ENCODE measurements around the gene LILRA1.
"Not testable (repeated sequence)": the region's sequence is repeated elsewhere in the genome, so short reads cannot be mapped to it uniquely, and the experiment has no call there.

LILRA1 gene

GRCh38 chr19:54593445-54593844 is at the start of gene LILRA1:
Gene LILRA1, plus strand, starts transcription at chr19:54593632. Its CDS starts 613 bp downstream, at chr19:54594245.
- not testable (repeated sequence) for DNase-seq

GRCh38 chr19:54548806-54549205 is 44.6 kb upstream of the LILRA1 start:
- DNase-seq: no peak

GRCh38 chr19:54549224-54549623 is 44.2 kb upstream of the LILRA1 start:
- DNase-seq: no peak

DNA sequence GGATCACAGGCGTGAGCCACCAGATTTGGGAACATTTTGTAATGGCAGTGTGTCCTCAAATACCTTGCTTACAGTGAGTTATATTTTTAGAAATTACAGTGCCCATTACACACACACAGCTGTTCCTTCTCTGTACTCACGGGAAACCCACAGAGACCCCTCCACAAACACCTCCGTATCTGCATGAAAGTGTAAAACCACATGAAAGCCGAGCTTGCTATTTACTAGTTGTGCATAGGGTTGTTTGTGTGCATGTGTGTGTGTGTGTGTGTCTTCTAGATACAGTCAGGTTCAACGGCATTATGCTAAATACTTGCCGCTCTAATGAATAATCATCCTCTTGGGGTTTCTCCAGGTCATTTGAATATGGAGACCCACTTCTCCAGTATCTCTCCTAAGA is 42.1 kb upstream of the LILRA1 start:
- no peak for DNase-seq

DNA sequence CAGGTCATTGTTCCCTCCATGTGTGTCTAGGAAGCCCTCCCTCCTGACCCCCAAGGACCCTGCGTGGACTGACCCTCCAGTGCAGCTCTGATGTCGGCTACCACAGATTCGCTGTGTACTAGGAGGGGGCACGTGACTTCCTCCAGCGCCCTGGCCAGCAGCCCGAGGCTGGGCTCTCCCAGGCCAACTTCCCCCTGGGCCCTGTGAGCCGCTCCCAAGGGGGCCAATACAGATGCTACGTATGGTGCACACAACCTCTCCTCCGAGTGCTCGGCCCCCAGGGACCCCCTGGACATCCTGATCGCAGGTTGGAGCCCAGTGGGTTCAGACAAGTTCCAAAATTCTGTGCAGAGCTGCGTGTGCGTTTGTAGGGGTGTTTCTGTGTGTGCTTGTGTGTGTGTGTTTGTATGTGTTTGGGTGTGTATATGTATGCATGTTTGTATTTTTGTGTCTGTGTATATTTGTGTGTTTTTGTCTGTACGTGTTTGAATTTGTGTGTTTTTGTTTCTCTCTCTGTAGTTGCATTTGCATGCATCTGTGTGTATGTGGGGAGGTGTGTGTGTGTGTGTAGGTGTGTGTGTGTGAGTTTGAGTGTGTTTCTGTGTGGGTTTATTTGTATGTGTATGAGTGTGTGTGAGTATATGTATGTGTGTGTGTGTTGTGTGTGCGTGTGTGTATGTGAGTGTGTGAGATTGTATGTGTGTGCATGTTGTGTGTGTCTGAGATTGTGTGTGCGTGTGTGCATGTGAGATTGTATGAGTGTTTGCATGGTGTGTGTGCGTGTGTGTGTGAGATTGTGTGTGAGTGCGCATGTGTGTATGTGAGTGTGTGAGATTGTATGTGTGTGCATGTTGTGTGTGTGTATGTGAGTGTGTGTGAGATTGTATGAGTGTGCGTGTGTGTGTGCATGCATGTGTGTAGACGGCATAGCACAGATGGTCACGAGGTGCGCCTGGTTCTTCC is 41.2 kb upstream of the LILRA1 start:
- DNase-seq: no peak

DNA sequence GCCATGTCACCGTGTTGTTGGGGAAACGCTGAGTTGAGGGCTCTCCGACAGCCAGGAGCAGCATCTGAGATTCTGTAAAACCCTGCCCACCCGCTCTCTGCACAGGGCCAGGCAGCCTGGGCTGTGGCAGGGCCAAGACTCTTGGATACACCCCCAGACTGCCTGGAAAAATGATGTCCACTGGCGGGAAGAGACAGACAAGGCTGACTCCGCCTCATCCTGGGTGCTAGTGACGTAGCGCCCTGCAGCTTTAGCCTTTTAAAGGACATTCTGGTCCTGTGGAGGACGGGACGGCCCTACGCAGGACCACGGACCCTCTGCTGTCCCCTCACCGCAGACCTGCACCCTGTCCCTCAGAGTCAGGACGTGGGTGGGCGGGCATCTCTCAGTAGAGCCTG is 40.5 kb upstream of the LILRA1 start:
- DNase-seq: no peak

DNA sequence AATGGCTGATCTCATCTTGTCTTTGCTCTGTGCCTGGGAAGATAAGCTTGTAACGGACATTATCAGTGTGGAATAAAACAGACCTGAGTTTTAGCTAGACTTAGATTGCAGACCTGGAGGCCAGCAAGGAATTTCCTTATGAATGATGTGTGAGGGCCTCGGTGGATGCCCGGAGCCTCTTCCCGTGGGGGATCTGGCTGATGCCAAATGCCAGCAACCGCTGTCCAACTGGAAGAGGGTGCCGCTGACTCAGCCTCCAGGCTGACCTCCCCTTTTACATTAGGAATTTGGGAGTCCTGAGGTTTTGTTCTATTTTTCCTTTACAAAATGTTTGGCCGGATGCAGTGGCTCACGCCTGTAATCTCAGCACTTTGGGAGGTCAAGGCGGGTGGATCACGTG is 39.4 kb upstream of the LILRA1 start:
- DNase-seq: no peak

DNA sequence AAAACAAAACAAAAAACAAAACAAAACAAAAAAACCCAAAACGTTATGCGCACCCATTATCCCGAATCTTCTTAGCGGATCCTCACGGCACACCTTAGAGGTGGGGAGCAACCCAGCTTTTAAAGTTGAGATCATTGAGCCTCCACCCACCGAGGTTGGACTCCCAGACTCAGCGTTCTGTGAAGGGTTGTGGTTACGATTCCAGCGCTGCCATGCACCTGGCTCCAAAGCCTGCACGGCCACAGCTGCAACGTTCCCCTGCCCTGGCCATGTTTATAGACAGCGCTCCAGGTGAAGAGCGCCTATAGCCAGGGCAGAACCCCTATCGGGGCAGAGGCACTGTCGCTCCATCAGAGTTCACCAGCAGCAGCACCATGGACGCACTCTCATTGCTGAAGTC is 38.5 kb upstream of the LILRA1 start:
- no peak for DNase-seq

- no peak for DNase-seq
Measured at GRCh38 chr19:54556194-54556593, 37.2 kb upstream of the LILRA1 start.

GRCh38 chr19:54558339-54558738 is 35.1 kb upstream of the LILRA1 start:
- DNase-seq: no peak

DNA sequence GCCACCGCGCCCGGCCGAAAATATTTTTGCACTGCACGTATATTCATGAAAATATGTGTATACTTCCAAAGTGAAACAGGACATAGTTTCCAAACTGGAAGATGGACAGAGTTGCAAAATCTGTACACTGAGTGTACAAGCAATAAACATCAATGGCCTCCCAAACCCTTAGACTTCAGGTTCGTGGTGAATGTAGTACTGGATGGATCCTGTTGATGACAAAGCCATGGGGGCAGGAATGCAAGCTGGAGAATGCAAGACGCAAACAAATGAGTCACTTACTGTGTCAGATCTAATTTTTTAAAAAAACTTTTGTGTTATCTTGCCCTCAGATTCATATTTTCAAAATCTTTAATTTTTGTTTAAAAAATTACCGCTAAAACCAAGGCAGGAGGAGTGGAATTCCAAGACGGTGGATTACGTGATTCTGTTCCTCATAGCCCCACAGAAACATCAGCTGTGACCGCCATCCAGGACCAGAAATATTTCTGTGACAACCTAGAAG is 32.5 kb upstream of the LILRA1 start:
- DNase-seq: no peak

DNA sequence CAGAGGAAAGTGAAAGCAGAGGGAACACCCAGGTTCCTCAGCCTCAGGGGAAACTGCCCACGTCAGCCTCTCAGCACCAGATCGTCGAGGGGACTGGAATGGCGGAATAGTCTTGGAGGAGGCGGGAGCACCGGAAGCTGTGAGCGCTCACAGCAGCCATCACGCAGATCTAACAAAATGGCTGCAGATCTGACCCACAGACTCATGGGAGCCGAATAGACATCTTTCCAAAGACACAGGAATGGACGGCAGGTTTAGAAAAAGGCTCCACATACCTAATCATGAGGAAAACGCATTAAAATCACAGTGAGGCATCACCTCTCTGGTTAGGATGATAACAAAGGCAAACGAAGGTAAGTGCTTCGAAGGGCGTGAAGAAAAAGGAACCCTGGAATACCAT is 31.6 kb upstream of the LILRA1 start:
- peak; percentile 26 for DNase-seq

DNA sequence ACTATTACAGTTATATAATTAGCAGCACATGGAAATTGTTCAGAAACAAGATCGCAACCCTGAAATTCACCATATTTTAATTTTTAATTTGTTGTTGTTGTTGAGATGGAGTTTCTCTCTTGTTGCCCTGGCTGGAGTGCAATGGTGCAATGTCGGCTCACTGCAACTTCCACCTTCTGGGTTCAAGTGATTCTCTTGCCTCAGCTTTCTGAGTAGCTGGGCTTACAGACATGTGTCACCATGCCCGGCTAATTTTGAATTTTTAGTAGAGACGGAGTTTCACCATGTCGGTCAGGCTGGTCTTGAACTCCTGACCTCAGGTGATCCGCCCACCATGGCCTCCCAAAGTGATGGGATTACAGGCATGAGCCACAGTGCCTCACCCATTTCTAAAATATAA is 30.2 kb upstream of the LILRA1 start:
- not testable (repeated sequence) for DNase-seq

DNA sequence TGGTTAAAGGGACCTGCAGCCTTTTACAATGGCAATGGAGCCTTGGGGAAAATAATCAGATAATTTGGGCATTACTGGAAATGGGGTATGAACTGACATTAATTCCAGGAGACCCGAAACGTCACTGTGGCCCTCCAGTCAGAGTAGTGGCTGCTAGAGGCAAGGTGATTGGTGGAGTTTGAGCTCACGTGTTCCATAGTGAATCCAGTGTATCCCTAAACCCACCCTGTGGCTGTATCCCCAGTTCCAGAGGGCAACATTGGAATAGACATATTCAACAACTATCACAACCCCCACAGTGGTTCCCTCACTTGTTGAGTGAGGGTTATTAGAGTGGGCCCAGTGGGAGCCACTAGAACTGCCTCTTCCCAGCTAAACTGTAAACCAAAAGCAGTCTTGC is 23.1 kb upstream of the LILRA1 start:
- DNase-seq: no peak

DNA sequence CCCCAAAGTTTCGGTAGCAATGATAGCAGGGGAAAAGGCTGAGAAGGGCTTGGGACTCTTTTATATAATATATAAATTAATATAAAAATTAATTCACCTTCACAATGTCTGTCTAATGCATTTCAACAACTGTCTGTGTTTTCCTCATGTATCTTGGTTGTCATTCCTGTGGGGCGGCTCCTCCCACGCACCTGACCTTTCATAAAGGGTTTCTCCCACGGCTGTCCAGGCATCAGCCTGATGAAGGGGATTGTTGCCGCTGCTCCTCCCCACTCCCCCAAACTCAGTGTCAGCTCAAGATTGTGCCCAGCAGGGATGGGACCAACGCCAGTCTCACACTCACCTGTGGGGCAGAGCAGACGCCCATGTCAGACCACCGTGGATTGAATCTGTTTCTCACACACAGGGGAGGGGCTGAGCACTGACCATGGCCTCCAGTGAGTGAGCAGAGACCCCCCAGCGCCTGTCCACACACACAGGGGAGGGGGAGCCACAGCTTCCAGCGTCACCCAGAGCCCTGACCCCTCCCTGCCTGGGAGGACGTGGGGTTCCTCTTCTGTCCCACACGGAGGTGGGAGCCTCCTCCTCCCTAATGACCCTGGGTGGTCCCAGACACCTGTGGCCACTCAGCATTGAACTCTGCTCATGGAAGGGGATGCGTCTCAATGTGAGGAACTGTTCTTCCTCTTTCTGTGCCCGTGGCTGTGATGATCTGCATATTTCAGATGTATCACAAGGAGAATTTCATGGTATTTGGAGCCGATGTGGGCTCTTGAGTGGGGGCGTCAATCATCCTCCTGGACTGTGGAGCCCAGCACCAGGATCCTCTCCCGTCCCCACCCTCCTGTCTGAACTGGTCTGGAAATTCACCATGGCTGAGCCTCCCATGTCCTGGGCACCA is 21.5 kb upstream of the LILRA1 start:
- DNase-seq: not testable (repeated sequence)

- DNase-seq: no peak
Measured at GRCh38 chr19:54572696-54573311, 20.6 kb upstream of the LILRA1 start.

DNA sequence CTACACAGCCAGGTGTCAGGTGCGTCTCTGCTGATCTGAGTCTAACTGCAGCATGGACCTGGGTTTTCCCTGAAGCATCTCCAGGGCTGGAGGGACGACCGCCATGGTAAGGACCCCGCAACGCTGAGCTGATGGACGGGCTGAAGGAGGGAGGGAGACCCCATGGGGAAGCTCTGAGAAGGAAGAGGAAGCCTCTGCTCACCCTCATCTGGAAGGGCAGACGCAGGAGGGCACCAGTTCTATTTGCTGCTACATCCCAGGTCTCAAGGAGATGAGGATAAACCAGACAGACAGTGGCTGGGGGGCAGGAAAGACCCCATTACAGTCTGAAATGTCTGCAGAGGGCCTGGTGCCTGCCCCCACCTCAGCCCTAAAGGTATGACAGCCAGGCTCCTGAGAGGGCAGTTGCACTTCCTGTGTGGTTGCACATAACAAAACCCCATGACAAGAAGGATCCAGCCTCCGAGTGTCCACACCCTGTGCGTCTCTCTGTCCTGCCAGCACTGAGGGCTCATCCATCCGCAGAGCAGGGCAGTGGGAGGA is 20.0 kb upstream of the LILRA1 start, which contains the start of gene LILRA2:
Gene LILRA2, plus strand, starts transcription at position 461 of the 543 bp plus-strand sequence. CDS start 89 bp downstream, outside the sequence.
- DNase-seq: no peak

DNA sequence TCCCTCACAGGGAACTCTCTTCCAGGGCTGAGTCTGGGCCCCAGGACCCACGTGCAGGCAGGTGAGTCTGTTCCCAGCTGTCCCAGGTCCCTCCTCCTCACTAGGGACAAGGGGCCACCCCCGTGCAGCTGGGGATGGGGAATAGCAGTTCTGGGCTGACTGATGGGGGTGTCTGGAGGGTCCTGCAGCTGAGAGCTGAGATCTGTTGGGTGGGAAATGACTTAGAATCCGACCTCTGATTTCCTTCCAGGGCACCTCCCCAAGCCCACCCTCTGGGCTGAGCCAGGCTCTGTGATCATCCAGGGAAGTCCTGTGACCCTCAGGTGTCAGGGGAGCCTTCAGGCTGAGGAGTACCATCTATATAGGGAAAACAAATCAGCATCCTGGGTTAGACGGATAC is 19.4 kb upstream of the LILRA1 start:
- DNase-seq: no peak

GRCh38 chr19:54574527-54575056 is 18.8 kb upstream of the LILRA1 start:
- DNase-seq: no peak

DNA sequence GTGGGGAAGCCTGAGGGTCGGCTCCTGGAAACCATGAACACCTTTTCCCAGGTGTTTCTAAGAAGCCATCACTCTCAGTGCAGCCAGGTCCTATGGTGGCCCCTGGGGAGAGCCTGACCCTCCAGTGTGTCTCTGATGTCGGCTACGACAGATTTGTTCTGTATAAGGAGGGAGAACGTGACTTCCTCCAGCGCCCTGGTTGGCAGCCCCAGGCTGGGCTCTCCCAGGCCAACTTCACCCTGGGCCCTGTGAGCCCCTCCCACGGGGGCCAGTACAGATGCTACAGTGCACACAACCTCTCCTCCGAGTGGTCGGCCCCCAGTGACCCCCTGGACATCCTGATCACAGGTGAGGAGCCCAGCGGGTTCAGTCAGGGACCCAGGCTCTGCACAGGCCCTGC is 18.2 kb upstream of the LILRA1 start:
- not testable (repeated sequence) for DNase-seq

DNA sequence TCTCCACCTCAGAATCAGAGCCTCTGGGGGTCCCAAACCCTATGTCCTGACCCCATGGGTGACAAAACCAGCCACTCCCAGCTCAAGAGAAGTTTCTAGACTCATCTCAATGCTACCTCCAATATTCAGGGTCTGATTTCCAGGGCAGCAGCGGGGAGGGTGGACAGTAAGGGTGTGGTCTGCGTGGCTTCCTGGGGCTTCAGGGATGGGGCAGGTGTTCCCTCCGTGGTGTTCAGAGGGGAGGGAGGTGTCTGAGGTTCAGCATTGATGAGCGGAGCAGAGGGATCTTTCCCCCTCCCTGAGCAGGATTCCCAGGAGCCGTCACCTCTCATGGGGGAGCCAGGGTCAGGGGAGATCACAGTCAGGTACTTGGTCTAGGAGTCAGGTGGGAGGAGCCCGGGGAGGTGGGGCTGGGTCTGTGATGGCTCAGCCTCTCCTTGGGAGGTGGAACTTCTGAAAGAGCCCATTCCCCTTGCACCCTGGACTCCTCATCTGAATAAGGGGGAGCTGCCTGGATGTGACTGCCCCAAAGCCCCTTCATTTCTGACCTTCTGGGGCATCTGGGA is 16.9 kb upstream of the LILRA1 start:
- no peak for DNase-seq

- no peak for DNase-seq
Measured at GRCh38 chr19:54577334-54577733, 16.1 kb upstream of the LILRA1 start.
